Measurements from ENCODE around the gene HPS4. TPM values are rescaled to one million over a fixed set of nuclear protein-coding genes. Genes with fewer than 3 reads are reported as not detected.

Gene HPS4
- total and polyA plus RNA-seq, 2 of the 8 experiments (the other 6 are each of a cell fraction or from before 2014, with no cell fraction given) = 28.0 to 35.2 TPM

- no peak for TF ChIP-seq RFX5 (IDR thresholded peaks at IDR 0.05; ENCODE audit: borderline replicate concordance, low read depth, low read length)
These were observed 8.9 kb downstream of the HPS4 start (continued) for GRCh38 chr22:26474682-26475081.

All from H1 (cell line).